SK-N-SH (cell line): Measurements from ENCODE around the gene CADM1. TPM values are rescaled to one million over a fixed set of nuclear protein-coding genes. Genes with fewer than 3 reads are reported as not detected.

ENCODE experiments used
- CTCF ChIA-PET: fragments of 300-600, 350-600 bp; formaldehyde crosslinking; extraction: SDS; loops from one replicate; lab custom pipeline; 2021; lab: Yijun Ruan, JAX
- POLR2A ChIA-PET: fragments of 350-600 bp; sonication (Branson Sonifier 250); formaldehyde crosslinking; extraction: SDS; loops from one replicate; lab custom pipeline; 2020; ENCODE audit warnings: antibody characterized with exemption, inconsistent platforms; lab: Yijun Ruan, JAX
- DNase-seq: peaks from one replicate; pipeline ENCODE4 v3.0.0; 2012
- H2AFZ ChIP-seq: fragments of 200-600 bp; sonication (generic); 2 replicates; pipeline ENCODE4 v1.8.1; 2016; ENCODE audit warnings: antibody characterized with exemption, mild to moderate bottlenecking, low read depth
- H3F3A ChIP-seq: fragments of 200-600 bp; sonication (generic); replicated peaks from 2 replicates; pipeline ENCODE3; 2016; ENCODE audit warnings: antibody characterized with exemption, mild to moderate bottlenecking; ENCODE audit not compliant: insufficient read depth
- H3K27ac ChIP-seq, 2 experiments: fragments of 200-500 bp in 1 of 2; fragments of 200-600 bp in 1 of 2; sonication (Bioruptor generic) in 1 of 2; sonication (generic), shearing (Covaris generic) in 1 of 2; 2 replicates each; pipeline versions ENCODE4 v1.5.1 to v1.6.1; 2014 to 2016; ENCODE audit warnings: low read depth in 2 of 2, inconsistent platforms in 1 of 2, low read length in 1 of 2, mild to moderate bottlenecking in 1 of 2, mixed read lengths in 1 of 2
- H3K27me3 ChIP-seq: fragments of 200-600 bp; sonication (generic), shearing (Covaris generic); 2 replicates; pipeline ENCODE4 v1.6.1; 2016; ENCODE audit warnings: mixed run types; ENCODE audit not compliant: insufficient read depth
- H3K36me3 ChIP-seq, 2 experiments: fragments of 200-500 bp in 1 of 2; fragments of 200-600 bp in 1 of 2; sonication (Bioruptor generic) in 1 of 2; sonication (generic) in 1 of 2; replicated peaks in 1 of 2; 2 replicates each; pipeline versions ENCODE3 to v1.5.1; 2014 to 2016; ENCODE audit warnings: low read length in 1 of 2, mild to moderate bottlenecking in 1 of 2; ENCODE audit not compliant: insufficient read depth in 2 of 2, control insufficient read depth in 1 of 2
- H3K4me1 ChIP-seq, 2 experiments: fragments of 200-500 bp in 1 of 2; fragments of 200-600 bp in 1 of 2; sonication (Bioruptor generic) in 1 of 2; sonication (generic), shearing (Covaris generic) in 1 of 2; 2 replicates each; pipeline versions ENCODE4 v1.5.1 to v1.6.1; 2014 to 2016; ENCODE audit warnings: low read depth in 1 of 2, low read length in 1 of 2, mixed run types in 1 of 2; ENCODE audit not compliant: insufficient read depth in 2 of 2, control insufficient read depth in 1 of 2
- H3K4me2 ChIP-seq: fragments of 200-600 bp; sonication (generic), shearing (Covaris generic); 2 replicates; pipeline ENCODE4 v1.6.1; 2017; ENCODE audit warnings: mixed run types
- H3K4me3 ChIP-seq, 2 experiments: fragments of 200-500 bp in 1 of 2; fragments of 200-600 bp in 1 of 2; sonication (Bioruptor generic) in 1 of 2; sonication (generic), shearing (Covaris generic) in 1 of 2; 2 replicates each; pipeline versions ENCODE4 v1.5.1 to v1.8.1; 2014 to 2016; ENCODE audit warnings: low read depth in 2 of 2, inconsistent platforms in 1 of 2, low read length in 1 of 2, mild to moderate bottlenecking in 1 of 2, mixed read lengths in 1 of 2, moderate library complexity in 1 of 2
- H3K79me2 ChIP-seq: fragments of 200-600 bp; sonication (generic); 2 replicates; pipeline ENCODE4 v1.8.1; 2017; ENCODE audit warnings: mild to moderate bottlenecking; ENCODE audit not compliant: insufficient read depth
- H3K9ac ChIP-seq: fragments of 200-600 bp; sonication (generic); 2 replicates; pipeline ENCODE4 v1.6.1; 2017; ENCODE audit warnings: mixed run types
- H3K9me2 ChIP-seq: fragments of 200-600 bp; sonication (generic); 2 replicates; pipeline ENCODE4 v1.6.1; 2017; ENCODE audit warnings: mixed run types
- H3K9me3 ChIP-seq: fragments of 200-600 bp; sonication (generic); 2 replicates; pipeline ENCODE4 v1.6.1; 2017; ENCODE audit warnings: mixed run types, mild to moderate bottlenecking, moderate library complexity
- H4K20me1 ChIP-seq: fragments of 200-600 bp; sonication (generic); 2 replicates; pipeline ENCODE4 v1.6.1; 2017; ENCODE audit warnings: mild to moderate bottlenecking, mixed run types; ENCODE audit not compliant: insufficient read depth
- CHD2 ChIP-seq: fragments of 150-350 bp; IDR thresholded peaks from 2 replicates; pipeline ENCODE4 v1.6.1; 2018; ENCODE audit warnings: low read length; ENCODE audit not compliant: partially characterized antibody
- ELF1 ChIP-seq: IDR thresholded peaks from 2 replicates; pipeline ENCODE4 v1.4.0; 2012
- EP300 ChIP-seq, 2 experiments: IDR thresholded peaks; 2 replicates each; pipeline versions ENCODE4 v1.4.0 to v1.6.1; 2012; ENCODE audit warnings: borderline replicate concordance in 1 of 2, low read depth in 1 of 2, low read length in 1 of 2
- FOSL2 ChIP-seq: IDR thresholded peaks from 2 replicates; pipeline ENCODE4 v1.4.0; 2012; ENCODE audit warnings: low read depth, mild to moderate bottlenecking, moderate library complexity, borderline replicate concordance
- FOXJ3 ChIP-seq: sonication (generic); formaldehyde crosslinking; IDR thresholded peaks from 2 replicates; pipeline ENCODE4 v1.5.1; 2020; ENCODE audit warnings: mild to moderate bottlenecking, missing genetic modification reagents
- GABPA ChIP-seq: IDR thresholded peaks from 2 replicates; pipeline ENCODE4 v1.4.0; 2012; ENCODE audit warnings: low read depth, mild to moderate bottlenecking
- GATA2 ChIP-seq: sonication (generic); formaldehyde crosslinking; IDR thresholded peaks from 2 replicates; pipeline ENCODE4 v1.5.0; 2020; ENCODE audit warnings: mild to moderate bottlenecking, missing genetic modification reagents
- IRF3 ChIP-seq: fragments of 150-350 bp; IDR thresholded peaks from 2 replicates; pipeline ENCODE4 v1.6.1; 2016; ENCODE audit warnings: mild to moderate bottlenecking, low read depth, low read length
- JUND ChIP-seq: IDR thresholded peaks from 2 replicates; pipeline ENCODE4 v1.4.0; 2012
- MAX ChIP-seq: IDR thresholded peaks from 2 replicates; pipeline ENCODE4 v1.4.0; 2012; ENCODE audit warnings: low read depth
- NFIC ChIP-seq: IDR thresholded peaks from 2 replicates; pipeline ENCODE4 v1.4.0; 2012; ENCODE audit warnings: borderline replicate concordance
- PBX3 ChIP-seq: IDR thresholded peaks from 2 replicates; pipeline ENCODE4; 2012
- POLR2AphosphoS5 ChIP-seq: IDR thresholded peaks from 2 replicates; pipeline ENCODE4 v1.6.1; 2012; ENCODE audit warnings: low read depth, low read length
- RFX5 ChIP-seq: IDR thresholded peaks from 2 replicates; pipeline ENCODE4 v1.6.1; 2012; ENCODE audit warnings: mild to moderate bottlenecking, improper control_type of control experiment, low read length
- RXRA ChIP-seq: IDR thresholded peaks from 2 replicates; pipeline ENCODE4 v1.4.0; 2012; ENCODE audit warnings: low read depth, mild to moderate bottlenecking, borderline replicate concordance
- SMC3 ChIP-seq: IDR thresholded peaks from 2 replicates; pipeline ENCODE4 v1.6.1; 2012; ENCODE audit warnings: low read depth, low read length, improper control_type of control experiment
- TAF1 ChIP-seq: IDR thresholded peaks from 2 replicates; pipeline ENCODE4 v1.6.1; 2012; ENCODE audit warnings: low read depth, mild to moderate bottlenecking, low read length, moderate library complexity, borderline replicate concordance
- TEAD4 ChIP-seq: IDR thresholded peaks from 2 replicates; pipeline ENCODE4 v1.4.0; 2012; ENCODE audit warnings: mild to moderate bottlenecking, borderline replicate concordance; ENCODE audit not compliant: insufficient read depth
- YY1 ChIP-seq: IDR thresholded peaks from 2 replicates; pipeline ENCODE4 v1.4.0; 2012; ENCODE audit warnings: low read depth, mild to moderate bottlenecking
- ZBTB33 ChIP-seq: IDR thresholded peaks from 2 replicates; pipeline ENCODE4 v1.4.0; 2012; ENCODE audit warnings: low read depth, borderline replicate concordance
- WGBS: methylation state at CpG from one replicate; pipeline ENCODE4 v1.1.6; 2017; ENCODE audit warnings: low lambda C conversion rate; 5-methylcytosine and 5-hydroxymethylcytosine counted together
- polyA plus RNA-seq, 3 experiments: library from polyadenylated mRNA; depleted of rRNA; stranded (reverse); fragments of >200 nt; gene quantifications; 2 replicates each; pipeline ENCODE4 v1.2.3, GENCODE V29; 2012

Gene CADM1
- polyA plus RNA-seq, 1 of the 3 experiments (the other 2 are of a cell fraction), result 7.9 TPM

- TF ChIP-seq ZBTB33 (no peak), FOSL2 (no peak), FOXJ3 (peak; percentile 82; the same call in 1 of the 2 replicates), TAF1 (no peak), YY1 (no peak), POLR2AphosphoS5 (no peak), IRF3 (no peak), GATA2 (CRISPR knock-in tag) (peak; percentile 92), SMC3 (no peak; the same call in 1 of the 2 replicates), EP300 (IDR thresholded peaks at IDR 0.05; ENCODE audit: borderline replicate concordance in 1 of 2, low read depth in 1 of 2, low read length in 1 of 2) (peak in 1 of 2 experiments; percentile 83; a peak in 2 of 4 replicates), PBX3 (no peak), JUND (no peak), CHD2 (peak; percentile 40), NFIC (no peak), ELF1 (no peak)
Observed at GRCh38 chr11:115352805-115353485, 151.3 kb downstream of the CADM1 start (continued).

GRCh38 chr11:115349335-115350017 lies 154.7 kb downstream of the CADM1 start:
- no peaks in the 10 kb centered on the region for H3K79me2 ChIP-seq
- CTCF ChIA-PET, result interaction anchor here (0.6 to 2.0 kb wide), 4 partner anchors 16 to 133 kb away, joined by 3 to 5 read pairs (median 3); no protein-coding TSS in a partner anchor
- TF ChIP-seq PBX3 (no peak), TEAD4 (no peak), JUND (no peak), GATA2 (CRISPR knock-in tag) (no peak), GABPA (no peak), MAX (no peak), RXRA (no peak), RFX5 (no peak), FOSL2 (no peak)
- H3K36me3 ChIP-seq, result no peaks in the 10 kb centered on the region
- POLR2A ChIA-PET, result no interaction called here
- no peaks in the 10 kb centered on the region for H3K9me2 ChIP-seq
- no peaks in the 10 kb centered on the region for H4K20me1 ChIP-seq
- no peaks in the 10 kb centered on the region for H3K27me3 ChIP-seq
- DNase-seq, result no peak
- H2AFZ ChIP-seq, result no peak overlapping the region; the same call in 1 of the 2 replicates
- H3K4me3 ChIP-seq, result no peak overlapping the region
- H3K4me2 ChIP-seq, result no peak overlapping the region
- H3K4me1 ChIP-seq, result peaks cover 0 to 54% of the 10 kb centered on the region in 2 experiments; a peak in 2 of 4 replicates
- H3F3A ChIP-seq, result no peaks in the 10 kb centered on the region
- H3K9ac ChIP-seq, result no peak overlapping the region
- H3K9me3 ChIP-seq, result no peaks in the 10 kb centered on the region
- 45% methylated on average over 7 of the region's 7 CpGs for WGBS
- peak overlapping the region in 1 of 2 experiments; percentile 43; a peak in 1 of 4 replicates for H3K27ac ChIP-seq
